GM19395 (cell line): Measurements from ENCODE around the gene ACOT4.
"Not testable (repeated sequence)": the region's sequence is repeated elsewhere in the genome, so short reads cannot be mapped to it uniquely, and the experiment has no call there.

ENCODE experiments used
- ATAC-seq: cut with Tn5 transposase; IDR thresholded peaks from one replicate; pipeline ENCODE4 v1.9.1; 2021; ENCODE audit warnings: mild to moderate bottlenecking, moderate library complexity; ENCODE audit not compliant: unreplicated experiment

The ACOT4 gene

DNA sequence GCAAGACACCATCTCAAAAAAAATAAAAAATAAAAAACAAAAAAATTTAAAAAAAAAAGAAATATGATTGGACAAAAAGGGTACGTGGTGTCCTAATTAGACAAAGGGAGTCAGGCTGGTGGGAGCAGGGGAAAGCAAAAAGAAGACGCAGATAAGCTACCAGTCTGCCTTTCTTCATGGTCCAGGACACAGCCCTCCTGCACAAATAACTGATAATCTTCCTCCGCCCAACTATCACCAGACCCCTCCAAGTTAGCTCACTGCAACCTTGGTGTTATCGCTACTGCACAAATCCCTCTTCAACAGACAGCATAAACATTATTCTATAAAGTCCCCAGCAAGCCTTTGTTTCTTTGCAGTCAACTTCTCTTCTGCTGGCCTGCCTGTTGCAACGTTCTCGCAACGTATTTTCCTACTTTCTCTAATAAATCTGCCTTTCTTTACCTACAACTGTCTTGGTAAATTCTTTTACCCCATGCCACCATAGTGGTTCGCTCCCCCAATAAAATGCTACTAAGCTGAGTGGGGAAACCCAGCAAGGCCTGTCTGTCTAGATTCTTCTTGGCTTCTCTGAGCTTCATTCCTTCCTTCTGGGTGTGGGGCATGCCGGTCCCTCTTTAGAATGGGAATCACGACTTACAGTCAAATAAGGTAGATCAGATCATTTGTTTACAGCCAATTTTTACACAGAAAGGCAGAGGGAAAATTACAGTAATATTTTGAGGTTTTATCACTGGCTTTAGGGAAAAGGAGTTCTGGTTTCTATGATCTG, 38.5 kb downstream of the ACOT4 start:
- ATAC-seq, result no peak

- peak; percentile 76 for ATAC-seq
These were observed 41.7 kb downstream of the ACOT4 start for GRCh38 chr14:73633116-73634010.

GRCh38 chr14:73634011-73634833, 42.5 kb downstream of the ACOT4 start:
- peak; percentile 11 for ATAC-seq

GRCh38 chr14:73636355-73636754, 44.7 kb downstream of the ACOT4 start:
- not testable (repeated sequence) for ATAC-seq

DNA sequence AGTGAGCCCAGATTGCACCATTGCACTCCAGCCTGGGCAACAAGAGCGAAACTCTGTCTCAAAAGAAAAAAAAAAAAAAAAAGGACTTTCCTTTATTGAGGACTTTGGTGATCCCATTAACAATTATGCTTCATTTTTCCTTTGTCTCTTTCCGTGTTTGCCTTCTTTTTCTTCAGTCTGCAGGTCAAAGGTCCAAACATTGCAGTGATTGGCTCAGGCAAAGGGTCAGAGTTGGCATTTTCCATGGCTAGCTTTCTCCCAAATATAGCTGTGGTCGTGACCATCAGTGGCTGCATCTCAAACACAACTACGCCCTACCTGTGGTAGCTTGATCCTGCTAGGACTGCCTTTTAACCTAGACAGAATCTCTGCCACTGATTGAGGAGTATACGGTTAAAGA, 46.2 kb downstream of the ACOT4 start:
- no peak for ATAC-seq

- no peak for ATAC-seq
These were observed 49.2 kb downstream of the ACOT4 start for GRCh38 chr14:73640796-73641365.

DNA sequence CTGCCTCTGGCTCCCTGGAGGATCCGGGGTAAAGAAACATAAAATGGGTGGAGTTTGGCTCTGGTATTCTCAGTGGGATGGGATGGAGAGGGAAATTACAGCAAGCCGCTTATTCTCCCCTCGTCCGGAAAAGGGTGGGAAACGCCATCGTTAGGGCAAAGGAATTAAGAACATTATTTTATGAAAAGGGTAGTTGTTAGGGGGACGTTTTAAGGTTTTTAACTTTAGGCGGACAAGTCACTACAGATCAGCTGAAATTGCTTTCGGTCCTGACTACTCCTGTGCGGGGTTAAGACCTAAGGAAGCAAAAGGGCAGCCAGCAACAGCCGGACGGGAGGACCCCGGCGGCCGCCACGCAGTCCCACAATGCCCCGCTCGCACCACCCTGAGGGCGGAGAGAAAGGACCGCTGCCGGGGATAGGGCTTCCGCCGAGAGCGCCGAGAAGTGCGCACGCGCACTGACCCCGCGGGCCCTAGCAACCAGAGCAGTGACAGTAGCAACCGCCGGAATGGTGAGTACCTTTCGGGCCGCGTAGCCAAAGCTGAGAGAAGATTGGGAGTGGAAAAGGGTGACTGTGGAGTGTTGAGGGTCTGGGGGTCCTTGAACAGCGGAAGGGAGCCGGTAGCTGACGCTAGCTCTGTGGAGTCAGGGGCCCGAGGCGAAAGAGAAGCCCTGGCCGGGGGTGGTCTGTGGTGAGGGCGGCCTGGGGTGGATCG, 53.0 kb downstream of the ACOT4 start, which contains the start of gene DNAL1:
Gene DNAL1 (plus strand): TSS at position 456 of the 717 bp plus-strand sequence. CDS start 54 bp downstream, at position 510.
- peak; percentile 94 for ATAC-seq

DNA sequence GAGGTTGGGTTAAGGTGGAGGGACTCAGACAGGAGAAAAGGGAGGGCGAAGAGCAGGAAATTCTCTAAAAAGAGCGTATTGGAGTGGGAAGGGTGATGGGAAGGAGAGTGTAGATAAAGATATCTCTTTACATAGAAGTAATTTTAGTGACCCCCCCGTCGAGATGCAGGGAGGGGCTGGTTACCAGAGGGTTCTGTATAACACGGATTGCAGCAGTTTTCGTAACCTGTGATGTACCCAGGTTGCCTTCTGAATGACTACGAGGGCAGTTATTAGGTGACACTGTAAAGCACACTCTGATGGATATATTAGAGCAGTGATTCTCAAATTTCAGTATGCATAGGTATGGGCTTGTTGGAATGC, 53.6 kb downstream of the ACOT4 start:
- no peak for ATAC-seq
